ENCODE measurements around the gene CLCF1.
"Not testable (repeated sequence)": the region's sequence is repeated elsewhere in the genome, so short reads cannot be mapped to it uniquely, and the experiment has no call there.

The CLCF1 gene

DNA sequence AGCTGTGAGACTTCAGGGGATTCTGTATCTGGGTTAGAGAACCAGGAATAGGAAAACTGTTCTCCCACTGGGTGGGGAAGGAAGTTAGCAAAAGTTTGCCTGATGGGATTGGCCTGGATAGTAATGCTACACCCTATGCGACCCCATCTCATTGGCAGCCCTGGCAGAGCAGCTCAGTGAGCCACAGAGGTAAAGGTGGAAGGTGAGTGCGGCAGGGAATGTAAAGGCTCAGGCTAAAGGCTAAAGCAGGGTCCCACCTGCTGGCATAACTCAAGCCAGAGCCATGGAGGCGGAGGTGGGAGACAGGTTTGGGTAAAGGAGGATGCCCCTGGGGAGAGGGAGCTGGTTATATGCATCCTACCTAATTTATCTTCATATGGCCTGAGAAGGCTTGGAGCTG, 51.3 kb downstream of the CLCF1 start:
- DNase-seq (ENCODE audit: low read depth) = no peak

DNA sequence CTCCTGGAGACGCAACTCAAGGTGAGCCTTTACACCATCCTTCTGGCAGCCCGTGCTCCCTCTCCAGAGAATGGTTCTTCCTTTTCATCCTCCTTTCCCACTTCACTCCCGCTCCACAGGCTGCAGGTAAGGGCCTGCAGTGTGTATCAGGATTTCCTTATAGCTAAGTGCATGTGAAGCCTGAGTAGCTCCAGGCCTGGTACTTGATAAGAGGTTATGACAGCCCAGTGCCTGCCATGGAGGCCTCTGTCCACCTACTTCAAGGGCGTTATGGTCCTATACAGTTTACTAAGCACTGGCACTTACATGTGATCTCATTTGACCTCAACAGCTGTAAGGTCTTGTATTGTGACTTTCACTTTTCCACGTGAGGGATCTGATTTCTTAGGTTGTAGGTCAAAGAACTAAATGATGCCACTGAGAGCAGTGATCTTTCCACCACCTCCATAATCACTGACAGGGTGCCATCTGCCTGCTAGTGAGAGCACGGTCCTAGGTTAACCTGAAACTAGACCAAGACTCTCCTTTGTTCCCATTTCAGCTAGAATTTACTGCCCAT, 52.0 kb downstream of the CLCF1 start:
- no peak for DNase-seq (ENCODE audit: low read depth)

DNA sequence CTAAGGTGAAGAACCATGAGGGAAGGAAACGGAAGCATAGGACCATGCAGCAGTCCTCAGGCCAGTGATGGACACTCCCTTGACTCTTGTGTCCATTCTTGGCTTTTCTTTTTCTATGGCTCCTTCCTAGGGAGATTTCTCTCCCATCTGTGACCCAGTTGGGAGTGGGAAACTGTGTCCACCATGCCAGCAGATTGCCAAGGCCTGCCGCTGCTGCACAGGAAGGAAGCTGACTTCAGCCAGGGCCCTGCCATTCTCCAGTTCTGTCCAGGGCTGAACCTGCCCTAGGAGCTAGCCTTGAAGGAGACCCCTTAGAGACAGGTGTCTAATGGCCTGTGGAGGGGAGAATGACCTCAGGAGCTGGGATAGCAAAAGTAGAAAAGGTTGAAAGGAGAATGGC, 52.7 kb downstream of the CLCF1 start:
- no peak for DNase-seq (ENCODE audit: low read depth)

DNA sequence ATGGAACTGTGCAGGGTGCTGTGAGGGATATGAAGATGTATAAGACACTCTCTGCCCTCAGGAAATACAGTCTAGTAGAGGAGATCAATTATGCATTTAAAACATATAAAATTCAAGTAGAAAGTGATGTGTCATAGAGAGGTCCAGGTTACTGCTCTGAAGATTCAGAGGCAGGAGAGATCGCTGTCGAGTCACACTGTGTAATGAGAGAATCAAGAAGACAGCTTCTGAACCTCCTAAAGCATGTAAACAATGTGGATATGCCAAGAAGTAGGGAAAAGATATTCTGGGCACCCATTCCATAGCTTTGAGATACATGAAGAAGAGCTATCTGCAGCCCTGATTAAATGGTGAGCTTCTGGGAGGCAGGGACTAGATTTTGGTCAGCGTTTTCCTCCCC, 53.4 kb downstream of the CLCF1 start:
- DNase-seq (ENCODE audit: low read depth) = no peak

DNA sequence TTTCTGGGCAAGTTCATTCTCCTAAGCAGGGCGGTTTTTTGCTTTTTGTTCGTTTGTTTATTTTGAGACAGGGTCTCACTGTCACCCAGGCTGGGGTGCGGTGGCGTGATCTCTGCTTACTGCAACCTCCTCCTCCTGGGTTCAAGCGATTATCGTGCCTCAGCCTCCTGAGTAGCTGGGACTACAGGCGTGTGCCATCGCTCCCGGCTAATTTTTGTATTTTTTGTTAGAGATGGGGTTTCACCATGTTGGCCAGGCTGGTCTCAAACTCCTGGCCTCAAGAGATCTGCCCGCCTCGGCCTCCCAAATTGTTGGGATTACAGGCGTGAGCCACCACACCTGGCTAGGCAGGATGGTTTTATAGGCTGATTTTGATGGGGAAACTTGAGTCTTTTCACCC, 54.5 kb downstream of the CLCF1 start:
- not testable (repeated sequence) for DNase-seq (ENCODE audit: low read depth)

DNA sequence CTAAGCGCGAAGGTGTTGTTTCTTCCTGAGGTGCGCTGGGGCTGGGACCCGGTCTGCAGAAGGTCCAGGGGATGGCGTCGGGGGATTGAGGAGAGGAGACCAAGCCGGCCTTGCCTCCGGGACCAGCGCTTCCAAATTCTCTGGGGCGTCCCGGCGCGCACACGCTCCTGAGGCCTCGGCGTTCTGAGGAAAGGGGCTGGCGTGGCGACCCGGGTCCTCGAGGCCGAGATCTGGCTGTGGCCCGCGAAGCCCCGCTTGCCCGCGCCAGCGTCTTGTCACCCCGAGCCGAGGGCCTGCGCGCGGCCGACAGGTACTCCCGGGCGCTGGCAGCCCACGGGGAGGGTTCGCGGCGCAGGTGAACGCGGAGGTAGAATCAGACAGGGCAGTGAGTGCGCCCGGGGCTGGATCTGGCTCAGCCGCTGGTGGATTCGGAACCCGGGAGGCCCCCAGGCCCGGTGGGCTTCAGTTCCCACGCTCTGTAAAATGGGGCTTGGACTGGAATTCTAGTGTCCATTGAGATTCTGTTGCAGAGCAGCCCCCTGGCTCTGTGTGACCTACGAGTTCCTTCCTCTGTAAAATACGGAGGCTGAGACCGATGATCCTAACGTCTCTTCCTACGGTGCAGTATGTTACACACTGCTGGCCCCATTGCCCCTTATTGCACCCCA, 55.4 kb downstream of the CLCF1 start:
- no peak for DNase-seq (ENCODE audit: low read depth)

DNA sequence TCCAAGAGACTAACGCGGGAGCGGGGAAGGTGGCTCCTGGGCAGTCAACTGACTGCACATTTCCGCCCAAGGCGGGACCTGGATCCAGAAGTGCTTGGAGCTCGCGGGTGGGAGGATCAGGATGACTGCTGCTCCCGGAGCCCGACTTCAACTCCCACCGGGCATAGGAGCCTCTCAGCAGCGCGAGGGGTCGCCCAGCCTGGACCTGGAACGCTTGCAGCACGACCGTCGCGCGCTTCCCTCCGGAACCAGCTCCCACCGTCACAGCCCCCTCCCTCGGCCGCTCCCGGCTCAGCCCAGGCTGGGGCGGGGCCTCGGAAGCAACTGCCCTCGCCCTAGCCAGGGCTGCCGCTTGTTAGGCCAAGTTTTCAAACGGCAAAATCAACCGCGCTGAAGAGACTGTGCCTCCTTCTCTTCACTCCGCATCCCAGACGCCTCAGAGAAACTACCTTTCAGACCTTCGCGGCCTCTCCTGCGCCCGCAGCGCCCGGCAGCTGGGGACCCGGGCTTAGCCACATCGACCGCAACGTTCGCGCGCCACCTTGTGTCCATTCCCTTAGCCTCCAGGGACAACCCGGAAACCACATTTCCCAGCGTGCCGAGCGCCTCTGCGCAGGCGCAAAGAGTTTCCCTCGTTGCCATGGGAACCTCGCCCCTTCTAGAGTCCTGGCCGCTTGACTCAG, 56.1 kb downstream of the CLCF1 start:
- peak; percentile 97 for DNase-seq (ENCODE audit: low read depth)

DNA sequence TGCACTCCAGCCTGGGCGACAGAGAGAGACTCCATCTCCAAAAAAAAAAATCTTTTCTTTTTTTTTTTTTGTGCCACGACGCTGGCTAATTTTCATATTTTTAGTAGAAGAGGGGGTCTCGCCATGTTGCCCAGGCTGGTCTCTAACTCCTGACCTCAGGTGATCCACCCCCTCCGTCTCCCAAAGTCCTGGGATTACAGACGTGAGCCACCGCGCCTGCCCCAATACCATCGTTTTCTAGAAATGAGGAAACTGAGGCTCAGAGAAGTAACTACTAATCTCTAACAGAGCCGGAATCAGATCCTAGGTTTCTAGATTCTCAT, 56.6 kb downstream of the CLCF1 start:
- DNase-seq (ENCODE audit: low read depth) = no peak

DNA sequence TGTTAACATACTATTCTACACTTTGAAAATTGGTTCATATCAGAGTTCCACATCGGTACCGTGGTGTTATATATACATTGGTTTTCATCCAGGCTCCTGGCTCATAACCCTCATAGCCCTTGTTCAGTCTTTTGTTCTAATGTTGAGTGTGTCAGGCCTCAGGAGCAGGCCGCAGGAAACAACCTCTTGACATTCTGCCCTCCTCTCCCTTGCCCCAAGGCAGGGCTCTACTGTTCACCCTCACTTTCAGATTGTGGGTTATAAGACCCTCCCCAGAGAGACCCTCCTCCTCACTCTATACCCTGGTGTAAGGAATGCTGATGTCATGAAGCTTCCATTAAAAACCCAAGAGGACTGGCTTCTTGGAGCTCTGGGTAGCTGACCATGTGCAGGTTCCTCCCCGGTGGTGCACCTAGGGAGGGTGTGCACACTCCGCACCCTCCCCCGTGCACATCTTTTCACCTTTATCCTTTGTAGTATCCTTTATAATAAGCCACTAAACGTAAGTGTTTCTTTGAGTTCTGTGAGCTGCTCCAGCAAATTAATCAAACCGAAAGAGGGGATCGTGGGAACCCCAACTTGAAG, 58.0 kb downstream of the CLCF1 start:
- DNase-seq (ENCODE audit: low read depth) = no peak

DNA sequence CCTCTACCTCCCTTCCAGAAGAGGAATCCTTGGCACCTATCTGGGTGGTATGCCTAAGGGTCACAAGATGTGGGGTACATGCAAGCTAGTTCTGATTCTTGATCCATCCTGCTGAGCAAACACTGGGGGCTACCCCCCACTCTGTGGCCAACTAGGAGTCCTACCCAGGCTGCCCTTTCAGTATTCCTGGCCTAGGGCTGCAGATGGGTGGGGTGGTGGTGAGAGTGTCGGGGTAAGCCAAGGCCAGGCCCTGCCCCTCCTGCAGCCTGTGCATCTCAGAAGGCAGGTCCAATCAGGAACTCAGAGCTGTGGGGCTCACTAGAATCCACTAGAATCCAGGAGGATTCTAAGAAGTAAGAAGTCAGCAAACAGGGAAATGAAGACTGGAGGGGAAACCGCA, 59.2 kb downstream of the CLCF1 start:
- DNase-seq (ENCODE audit: low read depth) = no peak

Measured in activated T-cell treated with anti-CD3 and anti-CD28 coated beads for 48 hours (primary cell).